Heart left ventricle (tissue), 13 donors: ENCODE data around the gene PDE7B.

Source experiments
- CTCF ChIP-seq, 12 donors: fragments of 200-600 bp; sonication (generic) in 4 of 12; IDR thresholded peaks; one replicate each; pipeline versions ENCODE4 v1.5.0 to v1.8.0; 2018 to 2022; ENCODE audit warnings: antibody characterized with exemption in 12 of 12, mild to moderate bottlenecking in 5 of 12
- POLR2A ChIP-seq, 2 donors: fragments of 450-650 bp; IDR thresholded peaks; one replicate each; pipeline ENCODE4 v1.6.1; 2017; ENCODE audit warnings: antibody characterized with exemption in 2 of 2, mild to moderate bottlenecking in 2 of 2, moderate library complexity in 2 of 2
- donor health status: ischemic (EF 13 %, LVEDD 7.1; RV severe dilation, severe dysfunction).
- donor health status: DM: no; HTN: yes; CAD: no.
- donor health status: DM: no; HTN: no; CAD: no.
- donor health status: ischemic (EF 25% LVEDD 6.9; RV normal size, moderate dysfunction).
- donor health status: ischemic (EF 25% LVEDD 5.7; RV mildly dilated, moderate dysfunction).
- donor health status: ischemic (EF 35%, LVEDD 5.7; RV mildly dilated, moderate dysfunction).
- donor health status: nonischemic (EF 11% LVEDD 7.7; RV severe dilation, severe dysfunction).
- donor health status: DM: yes; HTN: yes; CAD: no.
- donor health status: PGD.
- donor health status: ischemic (EF 29% LVEDD 5.4; RV normal size, mild dysfunction).
- donor health status: nonischemic (EF 23%, LVEDD 6.1; RV moderate dilation, normal function).

GRCh38 chr6:136092897-136093296 lies 241.4 kb downstream of the PDE7B start:
- no peak for TF ChIP-seq POLR2A (IDR thresholded peaks at IDR 0.05)
- no peak for TF ChIP-seq CTCF (IDR thresholded peaks at IDR 0.05)
